Uterus (tissue), 4 donors: ENCODE results near the gene CCDC170. TPM values are rescaled to one million over a fixed set of nuclear protein-coding genes. Genes with fewer than 3 reads are reported as not detected.

Experiments
- DNase-seq, 2 donors: peaks; one replicate each; pipeline ENCODE4 v3.0.0-alpha.2; 2019 to 2020
- H3K27ac ChIP-seq, 2 donors: fragments of 200-600 bp; sonication (generic); 1 replicate in 1 of 2; 2 replicates in 1 of 2; pipeline ENCODE4 v1.5.1; 2016 to 2018
- H3K27me3 ChIP-seq, 2 donors: fragments of 200-600 bp; sonication (generic); one replicate each; pipeline ENCODE4 v1.5.1; 2018 to 2019; ENCODE audit warnings: control low read depth in 1 of 2
- H3K36me3 ChIP-seq, 2 donors: fragments of 200-600 bp; sonication (generic); one replicate each; pipeline ENCODE4 v1.5.1; 2019; ENCODE audit warnings: control low read depth in 1 of 2
- H3K4me1 ChIP-seq, 2 donors: fragments of 200-600 bp; sonication (generic); one replicate each; pipeline ENCODE4 v1.5.1; 2018 to 2019; ENCODE audit warnings: control low read depth in 1 of 2
- H3K4me3 ChIP-seq, 2 donors: fragments of 200-600 bp; sonication (generic); 1 replicate in 1 of 2; 2 replicates in 1 of 2; pipeline ENCODE4 v1.5.1; 2018 to 2019; ENCODE audit warnings: mild to moderate bottlenecking in 1 of 2
- H3K9me3 ChIP-seq, 2 donors: fragments of 200-600 bp; sonication (generic); one replicate each; pipeline ENCODE4 v1.5.1; 2019; ENCODE audit warnings: control low read depth in 1 of 2
- CTCF ChIP-seq, 4 experiments: fragments of 200-600 bp in 2 of 4; fragments of 450-650 bp in 2 of 4; sonication (generic) in 2 of 4; IDR thresholded peaks; one replicate each; pipeline ENCODE4 v1.5.1; 2016 to 2019; ENCODE audit warnings: antibody characterized with exemption in 4 of 4, mild to moderate bottlenecking in 2 of 4, moderate library complexity in 1 of 4
- POLR2A ChIP-seq, 2 donors: fragments of 450-650 bp; IDR thresholded peaks; one replicate each; pipeline ENCODE4 v1.6.1; 2016; ENCODE audit warnings: antibody characterized with exemption in 2 of 2, mild to moderate bottlenecking in 1 of 2, moderate library complexity in 1 of 2
- intact Hi-C: fragments of 100-400 bp; cut with DNase I; formaldehyde crosslinking; loops from one replicate; pipeline ENCODE4 v1.15.1; 2023; ENCODE audit warnings: low total_unique reads
- total RNA-seq, 4 donors: library from RNA; depleted of rRNA in 3 of 4; stranded (reverse); fragments of >200 nt in 3 of 4; gene quantifications; one replicate each; pipeline versions ENCODE4 v1.1.0 to v1.2.4, GENCODE V29; 2014 to 2023
- donor health status: DM: yes; HTN: yes; CAD: no.

Gene CCDC170
- total RNA-seq, 4 donors from 2014 or later = 0.29 to 14.2 (median 4.1) TPM

- Histone ChIP-seq H3K27ac (no peak overlapping the region), H3K9me3 (no peaks in the 10 kb centered on the region), H3K4me3 (no peak overlapping the region), H3K27me3 (no peaks in the 10 kb centered on the region), H3K36me3 (no peaks in the 10 kb centered on the region), H3K4me1 (no peaks in the 10 kb centered on the region)
- no peak for DNase-seq
- intact Hi-C loops = no loop called here
- no peak for TF ChIP-seq POLR2A (IDR thresholded peaks at IDR 0.05)
- no peak for TF ChIP-seq CTCF (IDR thresholded peaks at IDR 0.05)
Measured at GRCh38 chr6:151534576-151534975, 40.8 kb downstream of the CCDC170 start.

GRCh38 chr6:151535476-151536187 lies 41.8 kb downstream of the CCDC170 start:
- H3K27me3 ChIP-seq = no peaks in the 10 kb centered on the region
- no peaks in the 10 kb centered on the region for H3K36me3 ChIP-seq
- no peak overlapping the region for H3K4me3 ChIP-seq
- H3K27ac ChIP-seq = peak overlapping the region; percentile 33 to 44
- no peaks in the 10 kb centered on the region for H3K4me1 ChIP-seq
- intact Hi-C loops = no loop called here
- no peaks in the 10 kb centered on the region for H3K9me3 ChIP-seq
- no peak for DNase-seq
- TF ChIP-seq CTCF (IDR thresholded peaks at IDR 0.05) (no peak), POLR2A (IDR thresholded peaks at IDR 0.05) (no peak)

- Histone ChIP-seq H3K36me3 (no peaks in the 10 kb centered on the region), H3K4me3 (no peak overlapping the region), H3K4me1 (no peaks in the 10 kb centered on the region), H3K27ac (peak overlapping the region; percentile 33 to 44), H3K9me3 (no peaks in the 10 kb centered on the region), H3K27me3 (no peaks in the 10 kb centered on the region)
- no peak for TF ChIP-seq CTCF (IDR thresholded peaks at IDR 0.05)
- TF ChIP-seq POLR2A (IDR thresholded peaks at IDR 0.05) = no peak
- DNase-seq = no peak
- intact Hi-C loops = no loop called here
Measured at GRCh38 chr6:151536188-151536479, 42.3 kb downstream of the CCDC170 start.

GRCh38 chr6:151537556-151537955 lies 43.7 kb downstream of the CCDC170 start:
- H3K4me1 ChIP-seq = no peaks in the 10 kb centered on the region
- no peaks in the 10 kb centered on the region for H3K9me3 ChIP-seq
- H3K27ac ChIP-seq = peak overlapping the region; percentile 53 to 59
- no peak overlapping the region for H3K4me3 ChIP-seq
- no peaks in the 10 kb centered on the region for H3K27me3 ChIP-seq
- intact Hi-C loops = no loop called here
- TF ChIP-seq POLR2A (IDR thresholded peaks at IDR 0.05) = no peak
- H3K36me3 ChIP-seq = no peaks in the 10 kb centered on the region
- no peak for DNase-seq

GRCh38 chr6:151539506-151540268 lies 45.9 kb downstream of the CCDC170 start:
- peak overlapping the region; percentile 28 to 53 for H3K27ac ChIP-seq

More at GRCh38 chr6:151539506-151540268, 45.9 kb downstream of the CCDC170 start:
- no peak for DNase-seq
- no peaks in the 10 kb centered on the region for H3K9me3 ChIP-seq
- H3K4me3 ChIP-seq = no peak overlapping the region
- H3K4me1 ChIP-seq = no peaks in the 10 kb centered on the region
- H3K36me3 ChIP-seq = no peaks in the 10 kb centered on the region
- intact Hi-C loops = no loop called here
- no peaks in the 10 kb centered on the region for H3K27me3 ChIP-seq
- TF ChIP-seq POLR2A (IDR thresholded peaks at IDR 0.05) (no peak), CTCF (IDR thresholded peaks at IDR 0.05) (no peak)
